Keratinocyte (primary cell): ENCODE results near the gene ABCB9. TPM values are rescaled to one million over a fixed set of nuclear protein-coding genes. Genes with fewer than 3 reads are reported as not detected.

Experiments
- DNase-seq: peaks from one replicate; pipeline ENCODE4 v3.0.0-alpha.2; 2011; ENCODE audit warnings: low read depth, missing footprints, low spot score
- FAIRE-seq: peaks from 2 replicates; lab custom pipeline; 2011; peaks lifted over from hg19 to GRCh38; lab: Jason Lieb, UNC
- H2AFZ ChIP-seq: 2 replicates; pipeline ENCODE4 v1.6.0; 2012; ENCODE audit warnings: low read length, control low read depth, inconsistent platforms; ENCODE audit not compliant: control insufficient read depth
- H3K27ac ChIP-seq: 2 replicates; pipeline ENCODE4 v1.5.1; 2011; ENCODE audit warnings: low read length; ENCODE audit not compliant: control insufficient read depth, insufficient read depth
- H3K27me3 ChIP-seq: 3 replicates; pipeline ENCODE4 v1.6.0; 2011; ENCODE audit warnings: low read length; ENCODE audit not compliant: control insufficient read depth, insufficient read depth; ENCODE audit errors: extremely low read depth
- H3K36me3 ChIP-seq, 2 experiments: 2 replicates in 1 of 2; 3 replicates in 1 of 2; pipeline ENCODE4 v1.5.1; 2011; ENCODE audit warnings: low read length in 2 of 2, mild to moderate bottlenecking in 1 of 2; ENCODE audit not compliant: control insufficient read depth in 2 of 2, insufficient read depth in 2 of 2; ENCODE audit errors: extremely low read depth in 1 of 2
- H3K4me1 ChIP-seq: 3 replicates; pipeline ENCODE4 v1.5.1; 2011; ENCODE audit warnings: low read length; ENCODE audit not compliant: control insufficient read depth, insufficient read depth; ENCODE audit errors: extremely low read depth
- H3K4me2 ChIP-seq: 3 replicates; pipeline ENCODE4 v1.6.0; 2011; ENCODE audit warnings: low read depth, low read length; ENCODE audit not compliant: control insufficient read depth, insufficient read depth; ENCODE audit errors: extremely low read depth
- H3K4me3 ChIP-seq, 3 experiments: fragments of 200-600 bp in 1 of 3; sonication (generic) in 1 of 3; 2 replicates in 2 of 3; 3 replicates in 1 of 3; pipeline ENCODE4 v1.5.1; 2011 to 2016; ENCODE audit warnings: low read length in 3 of 3, mild to moderate bottlenecking in 3 of 3, control low read depth in 2 of 3, inconsistent platforms in 1 of 3, low read depth in 1 of 3, mixed read lengths in 1 of 3, mixed run types in 1 of 3, moderate library complexity in 1 of 3; ENCODE audit not compliant: control insufficient read depth in 2 of 3, insufficient read depth in 2 of 3; ENCODE audit errors: extremely low read depth in 1 of 3
- H3K79me2 ChIP-seq: 2 replicates; pipeline ENCODE4 v1.6.0; 2012; ENCODE audit warnings: low read length; ENCODE audit not compliant: control insufficient read depth, insufficient read depth
- H3K9ac ChIP-seq: 3 replicates; pipeline ENCODE4 v1.6.0; 2011; ENCODE audit warnings: low read length; ENCODE audit not compliant: control insufficient read depth, insufficient read depth; ENCODE audit errors: extremely low read depth
- H3K9me1 ChIP-seq: 3 replicates; pipeline ENCODE4 v1.6.0; 2011; ENCODE audit warnings: low read length; ENCODE audit not compliant: control insufficient read depth, insufficient read depth; ENCODE audit errors: extremely low read depth
- H3K9me3 ChIP-seq: 2 replicates; pipeline ENCODE4 v1.5.1; 2012; ENCODE audit warnings: low read depth, low read length; ENCODE audit not compliant: control insufficient read depth
- H4K20me1 ChIP-seq: 3 replicates; pipeline ENCODE4 v1.6.0; 2011; ENCODE audit warnings: low read length; ENCODE audit not compliant: control insufficient read depth, insufficient read depth; ENCODE audit errors: extremely low read depth
- CTCF ChIP-seq, 3 experiments: IDR thresholded peaks in 1 of 3; conservative IDR thresholded peaks in 1 of 3; optimal IDR thresholded peaks in 1 of 3; 2 replicates in 2 of 3; 3 replicates in 1 of 3; pipeline versions ENCODE3 to v1.5.1; 2011; ENCODE audit warnings: low read length in 3 of 3, mild to moderate bottlenecking in 3 of 3, moderate library complexity in 2 of 3, control low read depth in 1 of 3, inconsistent platforms in 1 of 3; ENCODE audit not compliant: insufficient read depth in 2 of 3; ENCODE audit errors: extremely low read depth in 1 of 3
- EZH2 ChIP-seq: IDR thresholded peaks from one replicate; pipeline ENCODE4 v1.6.1; 2012; ENCODE audit warnings: inconsistent platforms, mild to moderate bottlenecking, low read length, moderate library complexity
- dilution Hi-C: fragments of 300-500 bp; cut with MboI; formaldehyde crosslinking; loops from one replicate; pipeline ENCODE4 v1.7.0; 2020; ENCODE audit warnings: low sequenced_read_pairs; ENCODE audit not compliant: extremely low pct_ligation_motif_present
- polyA plus RNA-seq, 5 experiments: library from polyadenylated mRNA; depleted of rRNA in 3 of 5; stranded (reverse) in 3 of 5; stranded (forward) in 1 of 5; unstranded in 1 of 5; fragments of >200 nt; gene quantifications; 1 replicate in 1 of 5; 2 replicates in 3 of 5; 3 replicates in 1 of 5; pipeline versions ENCODE4 v1.2.1 to v1.2.3, GENCODE V29; 2011 to 2012; ENCODE audit warnings: missing spikeins in 2 of 5, low read depth in 1 of 5, low replicate concordance in 1 of 5

Gene ABCB9
- polyA plus RNA-seq, 1 donor (not counting 4 experiments of a cell fraction or from before 2014, with no cell fraction given), result 4.0 TPM

- H3K4me3 ChIP-seq, result no peak overlapping the region
- FAIRE-seq, result no peak
- H3K9me1 ChIP-seq, result no peaks in the 10 kb centered on the region
- TF ChIP-seq CTCF (optimal IDR thresholded peaks at IDR 0.05 in 1 of 3, IDR thresholded peaks at IDR 0.05 in 1 of 3, conservative IDR thresholded peaks at IDR 0.05 in 1 of 3; ENCODE audit: extremely low read depth in 1 of 3, insufficient read depth in 2 of 3, low read length in 3 of 3) (no peak), EZH2 (no peak)
- H3K27ac ChIP-seq, result no peak overlapping the region
- H3K4me2 ChIP-seq, result no peak overlapping the region
- H3K9ac ChIP-seq, result no peak overlapping the region
- no peak overlapping the region for H2AFZ ChIP-seq
- H3K4me1 ChIP-seq, result peaks cover 24% of the 10 kb centered on the region
- dilution Hi-C loops, result no loop called here
- H3K27me3 ChIP-seq, result no peaks in the 10 kb centered on the region
- no peak for DNase-seq
- H4K20me1 ChIP-seq, result no peaks in the 10 kb centered on the region
- no peaks in the 10 kb centered on the region for H3K9me3 ChIP-seq
- H3K36me3 ChIP-seq, result no peaks in the 10 kb centered on the region
- H3K79me2 ChIP-seq, result no peaks in the 10 kb centered on the region
Measured at GRCh38 chr12:122920687-122921086, 45.6 kb downstream of the ABCB9 start.

GRCh38 chr12:122918827-122919226 is 47.4 kb downstream of the ABCB9 start:
- H4K20me1 ChIP-seq, result no peaks in the 10 kb centered on the region
- no peaks in the 10 kb centered on the region for H3K27me3 ChIP-seq
- dilution Hi-C loops, result no loop called here
- no peak overlapping the region for H2AFZ ChIP-seq
- no peak overlapping the region for H3K9ac ChIP-seq
- TF ChIP-seq EZH2, result no peak
- TF ChIP-seq CTCF (optimal IDR thresholded peaks at IDR 0.05 in 1 of 3, IDR thresholded peaks at IDR 0.05 in 1 of 3, conservative IDR thresholded peaks at IDR 0.05 in 1 of 3; ENCODE audit: extremely low read depth in 1 of 3, insufficient read depth in 2 of 3, low read length in 3 of 3), result no peak
- H3K4me2 ChIP-seq, result no peak overlapping the region
- no peaks in the 10 kb centered on the region for H3K36me3 ChIP-seq
- no peaks in the 10 kb centered on the region for H3K9me3 ChIP-seq
- no peak overlapping the region for H3K4me3 ChIP-seq
- FAIRE-seq, result no peak
- no peaks in the 10 kb centered on the region for H3K9me1 ChIP-seq
- DNase-seq, result no peak
- H3K27ac ChIP-seq, result no peak overlapping the region
- H3K4me1 ChIP-seq, result peaks cover 24% of the 10 kb centered on the region
- no peaks in the 10 kb centered on the region for H3K79me2 ChIP-seq
